Mesenchymal stem cell (in vitro differentiated cells and primary cell): Measurements from ENCODE around the gene NEGR1.

Experiments
- DNase-seq: peaks from one replicate; pipeline ENCODE4 v3.0.0-alpha.2; 2013
- H2AFZ ChIP-seq: one replicate; pipeline ENCODE4 v1.6.1; 2013; ENCODE audit warnings: low read depth, mild to moderate bottlenecking, control low read depth, inconsistent platforms, low read length, moderate library complexity
- H2AK5ac ChIP-seq: 2 replicates; pipeline ENCODE4 v1.6.1; 2013; ENCODE audit warnings: low read length, moderate library complexity, mild to moderate bottlenecking, inconsistent platforms; ENCODE audit not compliant: severe bottlenecking
- H2BK120ac ChIP-seq: one replicate; pipeline ENCODE4 v1.6.1; 2013; ENCODE audit warnings: low read depth, mild to moderate bottlenecking, inconsistent platforms, low read length, moderate library complexity
- H2BK12ac ChIP-seq, 2 experiments: one replicate each; pipeline ENCODE4 v1.6.1; 2013; ENCODE audit warnings: inconsistent platforms in 2 of 2, low read length in 2 of 2, mild to moderate bottlenecking in 2 of 2, moderate library complexity in 2 of 2, control low read depth in 1 of 2
- H2BK15ac ChIP-seq: one replicate; pipeline ENCODE4 v1.6.1; 2013; ENCODE audit warnings: mild to moderate bottlenecking, low read depth, inconsistent platforms; ENCODE audit not compliant: poor library complexity, severe bottlenecking
- H2BK5ac ChIP-seq: 2 replicates; pipeline ENCODE4 v1.6.1; 2013; ENCODE audit warnings: low read depth, mild to moderate bottlenecking, low read length, control low read depth, inconsistent platforms; ENCODE audit not compliant: poor library complexity, severe bottlenecking
- H3K14ac ChIP-seq, 2 experiments: one replicate each; pipeline ENCODE4 v1.6.1; 2013; ENCODE audit warnings: inconsistent platforms in 2 of 2, low read length in 2 of 2, control low read depth in 1 of 2, mild to moderate bottlenecking in 1 of 2, moderate library complexity in 1 of 2
- H3K18ac ChIP-seq, 2 experiments: one replicate each; pipeline ENCODE4 v1.6.1; 2013; ENCODE audit warnings: inconsistent platforms in 2 of 2, low read length in 2 of 2, control low read depth in 1 of 2, low read depth in 1 of 2, mild to moderate bottlenecking in 1 of 2
- H3K23ac ChIP-seq, 2 experiments: one replicate each; pipeline ENCODE4 v1.6.1; 2013; ENCODE audit warnings: inconsistent platforms in 2 of 2, low read length in 2 of 2, mild to moderate bottlenecking in 2 of 2, moderate library complexity in 2 of 2, control low read depth in 1 of 2
- H3K27ac ChIP-seq: 2 replicates; pipeline ENCODE4 v1.5.1; 2013; ENCODE audit warnings: mild to moderate bottlenecking, moderate library complexity, low read length, control low read depth, inconsistent platforms; ENCODE audit not compliant: poor library complexity, severe bottlenecking
- H3K27me3 ChIP-seq, 2 experiments: 2 replicates each; pipeline versions ENCODE4 v1.6.1 to v1.7.0; 2013; ENCODE audit warnings: low read length in 2 of 2, mild to moderate bottlenecking in 2 of 2, moderate library complexity in 2 of 2, control low read depth in 1 of 2, inconsistent platforms in 1 of 2; ENCODE audit not compliant: control insufficient read depth in 1 of 2, insufficient read depth in 1 of 2
- H3K36me3 ChIP-seq, 2 experiments: 2 replicates each; pipeline versions ENCODE4 v1.6.1 to v1.7.0; 2013; ENCODE audit warnings: low read length in 2 of 2, control low read depth in 1 of 2, inconsistent platforms in 1 of 2, low read depth in 1 of 2, mild to moderate bottlenecking in 1 of 2; ENCODE audit not compliant: insufficient read depth in 2 of 2, control insufficient read depth in 1 of 2
- H3K4ac ChIP-seq, 2 experiments: one replicate each; pipeline ENCODE4 v1.6.1; 2013; ENCODE audit warnings: inconsistent platforms in 2 of 2, low read length in 2 of 2, mild to moderate bottlenecking in 2 of 2, moderate library complexity in 2 of 2, control low read depth in 1 of 2, low read depth in 1 of 2
- H3K4me1 ChIP-seq: 2 replicates; pipeline ENCODE4 v1.6.1; 2013; ENCODE audit warnings: low read depth, low read length, control low read depth; ENCODE audit not compliant: control insufficient read depth, insufficient read depth
- H3K4me2 ChIP-seq: 2 replicates; pipeline ENCODE4 v1.6.1; 2013; ENCODE audit warnings: low read length, mild to moderate bottlenecking, inconsistent platforms; ENCODE audit not compliant: poor library complexity, severe bottlenecking
- H3K4me3 ChIP-seq, 2 experiments: 2 replicates each; pipeline versions ENCODE4 v1.5.1 to v1.7.0; 2013; ENCODE audit warnings: low read length in 2 of 2, mild to moderate bottlenecking in 2 of 2, control low read depth in 1 of 2, low read depth in 1 of 2; ENCODE audit not compliant: insufficient read depth in 1 of 2
- H3K79me1 ChIP-seq: replicated peaks from 2 replicates; pipeline ENCODE4 v1.6.1; 2013; ENCODE audit warnings: mild to moderate bottlenecking, control low read depth, low read length, inconsistent platforms; ENCODE audit not compliant: poor library complexity, severe bottlenecking
- H3K9ac ChIP-seq: 2 replicates; pipeline ENCODE4 v1.7.0; 2013; ENCODE audit warnings: mild to moderate bottlenecking, low read length, moderate library complexity
- H3K9me3 ChIP-seq: 2 replicates; pipeline ENCODE4 v1.7.0; 2013; ENCODE audit warnings: mild to moderate bottlenecking, low read length; ENCODE audit not compliant: control insufficient read depth
- H4K8ac ChIP-seq: one replicate; pipeline ENCODE4 v1.6.1; 2013; ENCODE audit warnings: inconsistent platforms, mild to moderate bottlenecking, low read length, moderate library complexity
- H4K91ac ChIP-seq: one replicate; pipeline ENCODE4 v1.6.1; 2013; ENCODE audit warnings: mild to moderate bottlenecking, low read length, inconsistent platforms
- WGBS: methylation state at CpG from one replicate; pipeline ENCODE4 v1.1.7; 2013; ENCODE audit warnings: mixed read lengths; 5-methylcytosine and 5-hydroxymethylcytosine counted together

The NEGR1 gene

DNA sequence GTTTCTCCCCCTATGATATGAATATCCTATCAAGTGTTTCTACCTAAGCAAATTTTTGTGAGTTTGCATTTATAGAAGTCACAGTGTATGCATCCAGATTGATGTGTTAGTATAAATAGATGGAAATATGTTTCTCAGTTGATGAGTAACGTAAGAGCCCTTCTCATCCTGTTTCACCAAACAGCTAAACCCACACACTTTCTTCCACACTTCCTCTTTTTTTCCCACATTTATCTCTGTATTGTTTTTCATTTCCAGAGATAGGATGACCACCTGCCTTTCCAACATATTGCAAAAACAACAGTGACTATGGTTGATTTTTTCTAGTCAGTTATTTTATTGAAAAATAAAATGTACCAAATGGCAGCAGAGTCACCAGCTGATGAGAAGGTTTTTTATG is 490.1 kb downstream of the NEGR1 start:
- no peak overlapping the region for H2AK5ac ChIP-seq
- no peak overlapping the region for H3K23ac ChIP-seq
- H3K4ac ChIP-seq, result no peak overlapping the region
- H3K4me2 ChIP-seq, result no peak overlapping the region
- H3K36me3 ChIP-seq, result no peaks in the 10 kb centered on the region
- H4K8ac ChIP-seq, result no peak overlapping the region
- H3K14ac ChIP-seq, result no peak overlapping the region
- no peak overlapping the region for H3K4me3 ChIP-seq
- H3K18ac ChIP-seq, result no peak overlapping the region
- H2AFZ ChIP-seq, result no peak overlapping the region
- no peak overlapping the region for H3K27ac ChIP-seq
- no peak overlapping the region for H2BK15ac ChIP-seq
- no peak for DNase-seq
- H3K9me3 ChIP-seq, result no peaks in the 10 kb centered on the region
- H3K9ac ChIP-seq, result no peak overlapping the region
- H3K79me1 ChIP-seq, result no peaks in the 10 kb centered on the region
- H4K91ac ChIP-seq, result no peak overlapping the region
- H3K27me3 ChIP-seq, result no peaks in the 10 kb centered on the region
- no peak overlapping the region for H2BK12ac ChIP-seq
- no CpG with 5 or more reads among the region's 1 CpG for WGBS
- H2BK120ac ChIP-seq, result no peak overlapping the region
- no peak overlapping the region for H2BK5ac ChIP-seq
- no peaks in the 10 kb centered on the region for H3K4me1 ChIP-seq

GRCh38 chr1:71788113-71788512 is 494.2 kb downstream of the NEGR1 start:
- no peak overlapping the region for H2BK120ac ChIP-seq
- no peak overlapping the region for H3K27ac ChIP-seq
- H3K23ac ChIP-seq, result no peak overlapping the region
- H4K91ac ChIP-seq, result no peak overlapping the region
- no peak overlapping the region for H3K9ac ChIP-seq
- H3K4ac ChIP-seq, result no peak overlapping the region
- H3K4me2 ChIP-seq, result no peak overlapping the region
- DNase-seq, result no peak
- H4K8ac ChIP-seq, result no peak overlapping the region
- H3K36me3 ChIP-seq, result no peaks in the 10 kb centered on the region
- no peak overlapping the region for H2AFZ ChIP-seq
- no peak overlapping the region for H3K14ac ChIP-seq
- H3K9me3 ChIP-seq, result no peaks in the 10 kb centered on the region
- H3K79me1 ChIP-seq, result no peaks in the 10 kb centered on the region
- WGBS, result no CpG with 5 or more reads among the region's 1 CpG
- no peak overlapping the region for H2BK5ac ChIP-seq
- H2BK12ac ChIP-seq, result no peak overlapping the region
- H3K4me3 ChIP-seq, result no peak overlapping the region
- H3K27me3 ChIP-seq, result no peaks in the 10 kb centered on the region
- H2AK5ac ChIP-seq, result no peak overlapping the region
- H3K4me1 ChIP-seq, result peaks cover 2% of the 10 kb centered on the region
- H3K18ac ChIP-seq, result no peak overlapping the region
- H2BK15ac ChIP-seq, result no peak overlapping the region

DNA sequence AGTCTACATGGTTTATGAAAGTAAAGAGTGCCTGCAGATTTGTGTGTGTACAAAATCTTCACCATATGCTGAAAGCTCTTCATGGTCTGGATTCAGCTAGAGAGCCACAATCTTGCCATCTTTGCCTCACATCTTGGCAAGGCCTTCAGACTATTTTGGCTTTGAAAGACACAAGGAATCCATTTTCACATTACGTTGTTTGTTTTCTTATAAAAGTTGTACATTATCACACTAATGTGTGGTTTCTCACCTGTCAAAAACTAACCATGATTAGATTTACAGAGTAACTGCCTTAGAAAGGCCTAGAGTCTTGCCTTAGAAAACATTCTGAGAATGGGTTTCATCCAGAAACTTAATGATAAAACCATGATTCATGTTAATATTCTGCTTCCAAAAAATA is 494.6 kb downstream of the NEGR1 start:
- Histone ChIP-seq H3K9ac (no peak overlapping the region), H3K79me1 (no peaks in the 10 kb centered on the region), H3K4me1 (peaks cover 2% of the 10 kb centered on the region), H2BK5ac (no peak overlapping the region), H4K8ac (no peak overlapping the region), H2AK5ac (no peak overlapping the region), H2BK120ac (no peak overlapping the region), H3K9me3 (no peaks in the 10 kb centered on the region), H3K27me3 (no peaks in the 10 kb centered on the region), H2BK12ac (no peak overlapping the region), H3K14ac (no peak overlapping the region), H2BK15ac (no peak overlapping the region), H4K91ac (no peak overlapping the region), H3K4me2 (no peak overlapping the region), H3K18ac (no peak overlapping the region), H2AFZ (no peak overlapping the region), H3K4me3 (no peak overlapping the region), H3K23ac (no peak overlapping the region), H3K36me3 (no peaks in the 10 kb centered on the region), H3K4ac (no peak overlapping the region), H3K27ac (no peak overlapping the region)
- DNase-seq, result no peak
- WGBS, result 83% methylated on average over 1 of the region's 1 CpG

- no peak overlapping the region for H2BK120ac ChIP-seq
- no peak overlapping the region for H3K4ac ChIP-seq
- no peaks in the 10 kb centered on the region for H3K27me3 ChIP-seq
- H3K4me3 ChIP-seq, result no peak overlapping the region
- H2BK12ac ChIP-seq, result no peak overlapping the region
- H3K79me1 ChIP-seq, result no peaks in the 10 kb centered on the region
- H2AFZ ChIP-seq, result no peak overlapping the region
- H3K27ac ChIP-seq, result no peak overlapping the region
- no peak overlapping the region for H3K23ac ChIP-seq
- H4K91ac ChIP-seq, result no peak overlapping the region
- no peak overlapping the region for H4K8ac ChIP-seq
- no peak overlapping the region for H3K4me2 ChIP-seq
- H3K9me3 ChIP-seq, result no peaks in the 10 kb centered on the region
- no peak overlapping the region for H2BK15ac ChIP-seq
- H3K9ac ChIP-seq, result no peak overlapping the region
- WGBS, result 94% methylated on average over 1 of the region's 1 CpG
- no peak overlapping the region for H3K18ac ChIP-seq
- no peak for DNase-seq
- H3K4me1 ChIP-seq, result peaks cover 2% of the 10 kb centered on the region
- no peak overlapping the region for H3K14ac ChIP-seq
- no peaks in the 10 kb centered on the region for H3K36me3 ChIP-seq
- H2BK5ac ChIP-seq, result no peak overlapping the region
- no peak overlapping the region for H2AK5ac ChIP-seq
Observed at GRCh38 chr1:71786218-71786617, 496.1 kb downstream of the NEGR1 start.
